ENCODE measurements around the gene BLVRA.
"Not testable (repeated sequence)": the region's sequence is repeated elsewhere in the genome, so short reads cannot be mapped to it uniquely, and the experiment has no call there.

The BLVRA gene

GRCh38 chr7:43769791-43770465 is 11.4 kb downstream of the BLVRA start:
- DNase-seq: no peak

GRCh38 chr7:43771128-43771527 is 12.6 kb downstream of the BLVRA start:
- no peak for DNase-seq

GRCh38 chr7:43771573-43771972 is 13.1 kb downstream of the BLVRA start:
- DNase-seq: no peak

- DNase-seq: not testable (repeated sequence)
Measured at GRCh38 chr7:43773268-43773667, 14.8 kb downstream of the BLVRA start.

DNA sequence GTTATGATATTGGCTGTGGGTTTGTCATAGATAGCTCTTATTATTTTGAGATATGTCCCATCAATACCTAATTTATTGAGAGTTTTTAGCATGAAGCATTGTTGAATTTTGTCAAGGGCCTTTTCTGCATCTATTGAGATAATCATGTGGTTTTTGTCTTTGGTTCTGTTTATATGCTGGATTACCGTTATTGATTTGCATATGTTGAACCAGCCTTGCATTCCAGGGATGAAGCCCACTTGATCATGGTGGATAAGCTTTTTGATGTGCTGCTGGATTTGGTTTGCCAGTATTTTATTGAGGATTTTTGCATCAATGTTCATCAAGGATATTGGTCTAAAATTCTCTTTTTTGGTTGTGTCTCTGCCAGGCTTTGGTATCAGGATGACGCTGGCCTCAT is 16.8 kb downstream of the BLVRA start:
- not testable (repeated sequence) for DNase-seq

GRCh38 chr7:43778293-43779044 is 20.0 kb downstream of the BLVRA start:
- DNase-seq: not testable (repeated sequence)

DNA sequence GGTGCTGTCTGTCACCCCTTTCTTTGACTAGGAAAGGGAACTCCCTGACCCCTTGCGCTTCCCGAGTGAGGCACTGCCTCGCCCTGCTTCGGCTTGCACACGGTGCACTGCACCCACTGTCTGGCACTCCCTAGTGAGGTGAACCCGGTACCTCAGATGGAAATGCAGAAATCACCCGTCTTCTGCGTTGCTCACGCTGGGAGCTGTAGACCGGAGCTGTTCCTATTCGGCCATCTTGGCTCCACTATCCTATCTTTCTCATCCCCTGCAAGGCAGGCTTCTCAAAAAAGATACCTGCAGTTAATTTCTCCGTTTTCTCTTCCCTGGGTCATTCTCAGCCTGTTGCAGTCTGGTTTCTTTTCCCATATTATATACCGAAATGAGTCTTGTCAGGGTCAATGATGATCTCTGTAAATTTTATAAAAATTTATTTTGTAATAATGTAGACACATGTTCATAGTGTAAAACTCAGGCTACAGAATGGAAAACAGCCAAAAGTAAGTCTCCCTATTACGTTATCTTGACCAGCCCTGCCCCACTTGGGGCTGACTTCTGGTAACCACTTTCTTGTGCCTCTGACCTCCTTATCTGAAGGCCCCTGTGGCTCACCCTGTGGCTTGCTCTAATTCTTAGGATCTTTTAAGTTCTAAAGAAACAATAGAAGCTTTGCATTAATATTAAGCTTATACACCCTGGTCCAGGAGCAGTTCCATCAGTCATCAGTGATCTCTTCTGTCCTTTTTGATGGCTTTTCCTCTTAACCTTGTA is 20.7 kb downstream of the BLVRA start:
- no peak for DNase-seq

GRCh38 chr7:43781726-43782607 is 23.5 kb downstream of the BLVRA start:
- DNase-seq: no peak

GRCh38 chr7:43782768-43783555 is 24.5 kb downstream of the BLVRA start:
- DNase-seq: no peak

DNA sequence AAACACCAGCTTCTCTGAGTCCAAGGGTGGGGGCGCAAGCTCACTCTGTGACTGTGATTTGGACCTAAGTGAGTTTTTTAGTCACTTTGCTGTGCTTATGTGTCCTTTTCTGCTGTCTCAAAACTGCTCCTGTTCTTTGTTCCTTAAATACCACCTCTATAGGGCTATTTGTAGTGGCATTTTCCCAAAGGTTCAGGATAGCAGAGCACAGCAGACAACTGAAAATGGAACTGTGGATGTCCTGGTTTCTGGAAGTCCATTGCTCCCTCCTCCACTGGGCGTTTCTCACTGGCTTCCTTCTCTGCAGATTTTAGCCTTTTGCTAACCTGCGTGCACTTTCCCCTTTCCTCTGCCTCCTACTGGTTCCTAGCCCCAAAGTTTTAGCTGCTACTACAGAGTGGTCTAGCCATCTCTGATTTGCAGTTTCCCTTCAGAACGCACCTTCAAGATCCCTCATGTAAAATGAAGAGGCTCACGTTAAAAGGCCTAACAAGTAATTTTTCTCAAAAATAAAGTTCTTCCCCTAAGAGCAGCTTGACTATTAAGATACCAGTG is 25.6 kb downstream of the BLVRA start:
- no peak for DNase-seq

DNA sequence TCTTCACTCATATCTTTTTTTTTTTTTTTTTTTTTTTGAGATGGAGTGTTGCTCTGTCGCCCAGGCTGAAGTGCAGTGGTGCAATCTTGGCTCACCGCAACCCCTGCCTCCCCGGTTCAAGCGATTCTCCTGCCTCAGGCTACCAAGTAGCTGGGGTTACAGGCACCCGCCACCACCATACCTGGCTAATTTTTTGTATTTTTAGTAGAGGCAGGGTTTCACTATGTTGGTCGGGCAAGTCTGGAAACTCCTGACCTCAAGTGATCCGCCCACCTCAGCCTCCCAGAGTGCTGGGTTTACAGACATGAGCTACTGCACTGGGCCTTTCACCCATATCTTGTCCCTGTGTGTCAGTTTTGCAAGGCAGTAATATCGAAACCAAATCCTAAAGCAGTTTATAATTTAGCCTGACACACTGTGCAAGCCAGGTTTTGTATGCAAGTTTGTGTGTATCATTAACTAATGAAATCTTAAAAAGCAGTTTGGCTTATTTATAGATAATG is 26.2 kb downstream of the BLVRA start:
- not testable (repeated sequence) for DNase-seq

GRCh38 chr7:43785420-43785819 is 26.9 kb downstream of the BLVRA start:
- no peak for DNase-seq

- DNase-seq: no peak
Measured at GRCh38 chr7:43787771-43788170, 29.3 kb downstream of the BLVRA start.

DNA sequence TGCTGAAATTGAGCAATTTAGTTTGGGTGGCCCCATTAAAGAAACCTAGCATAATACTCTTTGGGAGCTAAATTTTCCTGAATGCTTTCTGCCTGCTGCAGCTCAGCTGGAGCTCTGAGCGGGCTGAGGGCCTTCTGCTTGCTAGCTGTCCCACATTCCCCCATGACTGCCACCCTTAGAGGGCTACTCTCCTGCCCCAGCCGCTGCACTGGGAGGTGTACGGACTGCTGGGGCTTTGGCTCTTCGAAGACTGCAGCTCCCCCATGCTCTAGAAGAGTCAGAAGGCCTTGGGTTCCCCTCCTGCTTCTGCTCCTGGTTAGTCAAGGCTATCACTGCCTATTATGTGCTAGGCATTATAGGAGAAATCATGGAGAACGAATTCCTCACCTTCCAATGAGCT is 31.5 kb downstream of the BLVRA start:
- no peak for DNase-seq

DNA sequence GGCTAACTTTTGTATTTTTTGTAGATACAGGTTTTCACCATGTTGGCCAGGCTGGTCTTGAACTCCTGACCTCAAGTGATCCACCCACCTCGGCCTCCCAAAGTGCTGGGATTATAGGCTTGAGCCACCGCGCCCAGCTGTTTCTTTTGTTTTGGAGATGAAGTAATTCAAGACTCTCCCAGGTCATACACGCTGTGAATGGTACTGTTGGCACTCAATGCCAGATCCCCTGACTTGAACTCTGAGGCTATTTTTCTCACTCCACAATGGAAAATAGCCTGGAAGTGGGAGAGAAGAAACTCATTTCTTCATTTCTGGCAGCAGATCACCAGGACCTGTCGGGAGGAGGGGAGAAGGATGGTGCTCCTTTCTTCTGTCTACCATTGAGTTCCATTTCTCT is 32.4 kb downstream of the BLVRA start:
- no peak for DNase-seq

GRCh38 chr7:43791665-43792064 is 33.2 kb downstream of the BLVRA start:
- DNase-seq: no peak

DNA sequence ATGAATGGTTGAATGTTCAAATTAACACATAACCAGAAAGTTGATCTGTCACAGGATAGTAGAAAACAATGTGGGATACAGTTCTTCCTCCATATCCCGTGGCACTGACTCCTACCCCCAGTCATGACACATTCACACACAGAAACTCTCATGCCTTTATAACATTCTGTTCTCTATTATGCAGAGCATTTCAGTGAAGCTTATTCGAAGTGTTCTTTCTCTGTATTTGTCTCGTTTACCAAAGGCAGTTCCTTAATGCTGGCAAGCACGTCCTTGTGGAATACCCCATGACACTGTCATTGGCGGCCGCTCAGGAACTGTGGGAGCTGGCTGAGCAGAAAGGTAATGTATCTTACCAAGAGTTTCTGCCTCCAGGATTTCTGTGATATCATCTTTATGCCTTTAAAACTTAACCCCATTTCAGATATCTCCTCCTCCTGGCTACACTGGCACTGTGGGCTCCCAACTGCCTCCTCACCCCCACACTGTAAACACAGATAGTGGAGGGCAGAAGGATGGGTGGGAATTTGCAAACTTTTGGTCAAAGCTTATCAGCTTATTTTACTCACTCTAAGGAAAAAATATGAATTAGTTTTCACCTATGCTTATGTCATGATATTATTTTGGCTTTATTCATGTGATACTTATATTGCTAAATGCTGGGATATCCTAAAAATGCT is 34.1 kb downstream of the BLVRA start:
- DNase-seq: no peak

- DNase-seq: no peak
Measured at GRCh38 chr7:43799605-43800004, 41.1 kb downstream of the BLVRA start.

DNA sequence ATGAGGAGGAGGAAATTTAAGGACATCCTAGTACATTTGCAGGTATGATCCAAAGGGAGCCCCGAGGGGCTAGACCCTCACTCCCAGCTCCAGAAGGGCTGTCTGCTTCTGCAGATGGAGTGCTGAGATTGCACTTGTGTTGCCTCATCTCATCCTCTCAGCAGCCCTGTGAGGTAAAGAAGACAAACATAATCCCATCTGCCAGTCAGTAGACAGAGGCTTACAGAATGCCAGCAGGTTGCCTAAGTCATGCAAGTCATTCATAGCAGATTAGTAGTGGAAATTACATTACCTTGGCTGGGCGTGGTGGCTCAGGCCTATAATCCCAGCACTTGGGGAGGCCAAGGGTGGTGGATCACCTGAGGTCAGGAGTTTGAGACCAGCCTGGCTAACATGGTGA is 45.4 kb downstream of the BLVRA start:
- no peak for DNase-seq

- DNase-seq: no peak
Measured at GRCh38 chr7:43808410-43808809, 49.9 kb downstream of the BLVRA start.
